HepG2 (cell line): ENCODE measurements around the gene SAPCD2. TPM values are rescaled to one million over a fixed set of nuclear protein-coding genes. Genes with fewer than 3 reads are reported as not detected.

ENCODE experiments used
- GTF2F1 ChIP-seq: fragments of 150-350 bp; IDR thresholded peaks from 2 replicates; pipeline ENCODE4 v1.6.1; 2014; ENCODE audit warnings: low read length
- HIVEP1 ChIP-seq: sonication (generic); formaldehyde crosslinking; IDR thresholded peaks from 2 replicates; pipeline ENCODE4 v1.4.0; 2020; ENCODE audit warnings: mild to moderate bottlenecking, missing genetic modification reagents
- KDM6A ChIP-seq: IDR thresholded peaks from 2 replicates; pipeline ENCODE4 v1.6.1; 2016; ENCODE audit warnings: low read depth
- MIER3 ChIP-seq: IDR thresholded peaks from 2 replicates; pipeline ENCODE4 v1.6.1; 2016; ENCODE audit warnings: missing compliant biosample characterization, borderline replicate concordance
- SP4 ChIP-seq: sonication (generic); formaldehyde crosslinking; IDR thresholded peaks from 2 replicates; pipeline ENCODE4 v1.8.1; 2023; ENCODE audit warnings: mild to moderate bottlenecking, missing genetic modification reagents
- SSRP1 ChIP-seq: IDR thresholded peaks from 2 replicates; pipeline ENCODE4 v1.6.1; 2016; ENCODE audit warnings: control low read depth
- ZBTB42 ChIP-seq: sonication (generic); formaldehyde crosslinking; IDR thresholded peaks from 2 replicates; pipeline ENCODE4 v1.5.0; 2020; ENCODE audit warnings: mild to moderate bottlenecking, missing genetic modification reagents
- ZNF12 ChIP-seq: sonication (generic); formaldehyde crosslinking; IDR thresholded peaks from 2 replicates; pipeline ENCODE4 v1.5.0; 2020; ENCODE audit warnings: missing genetic modification reagents
- ZNF501 ChIP-seq: sonication (generic); formaldehyde crosslinking; IDR thresholded peaks from 2 replicates; pipeline ENCODE4 v1.5.1; 2020; ENCODE audit warnings: mild to moderate bottlenecking, moderate library complexity, missing genetic modification reagents
- ZNF607 ChIP-seq: sonication (generic); formaldehyde crosslinking; IDR thresholded peaks from 2 replicates; pipeline ENCODE4 v1.5.1; 2020; ENCODE audit warnings: missing genetic modification reagents, mild to moderate bottlenecking, borderline replicate concordance
- ZSCAN29 ChIP-seq: sonication (generic); formaldehyde crosslinking; conservative IDR thresholded peaks from 2 replicates; pipeline ENCODE4 v1.4.0; 2020; ENCODE audit warnings: mild to moderate bottlenecking, missing genetic modification reagents
- polyA plus RNA-seq, 8 experiments: library from polyadenylated mRNA; depleted of rRNA in 3 of 8; stranded (reverse) in 7 of 8; unstranded in 1 of 8; fragments of >200 nt; fragmentation: Illumina TruSeq in 4 of 8; extraction: Trizol in 4 of 8; gene quantifications; 2 replicates each; pipeline versions ENCODE4 v1.2.1 to v1.2.3, GENCODE V29; 2011 to 2016; ENCODE audit warnings: low read depth in 4 of 8, missing spikeins in 1 of 8, mixed read lengths in 1 of 8; ENCODE audit not compliant: insufficient read depth in 1 of 8
- total RNA-seq, 5 experiments: library from RNA; depleted of rRNA; stranded (reverse); fragments of >200 nt; fragmentation: Illumina TruSeq; extraction: Trizol; gene quantifications; 2 replicates each; pipeline ENCODE4 v1.2.3, GENCODE V29; 2016; ENCODE audit warnings: low read depth in 1 of 5
- TF ChIP-seq, protein P1 (sequence below): sonication (generic); formaldehyde crosslinking; IDR thresholded peaks from 2 replicates; pipeline ENCODE4 v1.4.0; 2020; ENCODE audit warnings: low read depth, missing genetic modification reagents
- TF ChIP-seq, protein P2 (sequence below): sonication (generic); formaldehyde crosslinking; IDR thresholded peaks from 2 replicates; pipeline ENCODE4 v1.4.0; 2020; ENCODE audit warnings: missing genetic modification reagents, low read depth, mild to moderate bottlenecking, borderline replicate concordance
- TF ChIP-seq, protein P3 (sequence below): IDR thresholded peaks from 2 replicates; pipeline ENCODE4 v1.6.1; 2016
- TF ChIP-seq, protein P4 (sequence below): sonication (generic); formaldehyde crosslinking; IDR thresholded peaks from 2 replicates; pipeline ENCODE4 v1.5.0; 2020; ENCODE audit warnings: missing genetic modification reagents, mild to moderate bottlenecking, borderline replicate concordance
- TF ChIP-seq, protein P5 (sequence below): sonication (generic); formaldehyde crosslinking; IDR thresholded peaks from 2 replicates; pipeline ENCODE4 v1.4.0; 2020; ENCODE audit warnings: mild to moderate bottlenecking, low read depth, missing genetic modification reagents
- TF ChIP-seq, protein P6 (sequence below): sonication (generic); formaldehyde crosslinking; IDR thresholded peaks from 2 replicates; pipeline ENCODE4 v1.8.1; 2023; ENCODE audit warnings: mild to moderate bottlenecking, missing genetic modification reagents
- TF ChIP-seq, protein P7 (sequence below): sonication (generic); formaldehyde crosslinking; IDR thresholded peaks from 2 replicates; pipeline ENCODE4 v1.4.0; 2020; ENCODE audit warnings: missing genetic modification reagents

The SAPCD2 gene
- total and polyA plus RNA-seq, 2 of the 13 experiments (the other 11 are each of a cell fraction or from before 2014, with no cell fraction given), result 21.9 to 42.8 TPM

DNA sequence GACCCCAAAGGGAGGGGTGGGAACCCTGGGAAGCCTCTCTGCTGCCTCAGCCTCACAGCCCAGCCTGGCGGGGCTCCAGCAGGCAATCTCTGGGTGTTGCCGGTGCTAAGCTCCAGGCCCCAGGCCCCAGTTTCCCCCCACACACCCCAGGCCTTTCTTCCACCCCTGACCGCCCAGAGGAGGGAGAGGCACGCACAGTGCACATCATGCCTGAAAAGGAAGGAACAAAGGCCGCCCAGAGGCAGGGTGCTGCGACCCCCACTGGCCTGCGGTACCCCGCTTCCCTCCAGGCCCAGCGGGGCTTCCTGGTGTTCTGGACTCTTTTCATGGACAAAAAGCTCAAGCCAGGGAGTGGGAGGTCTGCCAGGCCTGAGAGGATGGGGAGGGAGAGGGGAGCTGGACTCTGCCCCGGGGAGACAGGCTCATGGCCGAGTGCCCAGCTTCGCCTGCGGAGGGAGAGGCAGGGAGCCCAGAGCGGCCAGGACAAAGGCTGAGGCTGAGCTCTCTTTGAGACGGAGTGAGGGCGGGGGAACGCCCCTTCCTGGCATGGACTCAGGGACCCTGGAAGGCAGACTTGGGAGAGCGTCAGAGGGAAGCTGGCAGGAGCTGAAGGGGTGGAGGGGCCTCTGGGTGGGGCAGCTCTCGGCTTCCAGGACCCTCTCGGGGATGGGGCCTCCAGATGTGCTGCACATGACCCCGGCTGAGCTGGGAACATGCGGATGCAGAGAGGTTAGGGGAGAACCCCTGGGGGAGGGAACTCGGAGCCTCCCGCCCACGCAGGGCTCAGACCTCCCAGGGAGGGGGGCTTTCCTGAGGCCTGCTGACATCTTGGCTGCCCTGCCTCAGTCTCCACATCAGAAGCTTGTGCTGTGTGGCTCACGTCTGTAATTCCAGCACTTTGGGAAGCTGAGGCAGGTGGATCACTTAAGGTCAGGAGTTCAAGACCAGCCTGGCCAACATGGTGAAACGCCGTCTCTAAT, 14.7 kb downstream of the SAPCD2 start (continued):
- TF ChIP-seq, protein P1, sequence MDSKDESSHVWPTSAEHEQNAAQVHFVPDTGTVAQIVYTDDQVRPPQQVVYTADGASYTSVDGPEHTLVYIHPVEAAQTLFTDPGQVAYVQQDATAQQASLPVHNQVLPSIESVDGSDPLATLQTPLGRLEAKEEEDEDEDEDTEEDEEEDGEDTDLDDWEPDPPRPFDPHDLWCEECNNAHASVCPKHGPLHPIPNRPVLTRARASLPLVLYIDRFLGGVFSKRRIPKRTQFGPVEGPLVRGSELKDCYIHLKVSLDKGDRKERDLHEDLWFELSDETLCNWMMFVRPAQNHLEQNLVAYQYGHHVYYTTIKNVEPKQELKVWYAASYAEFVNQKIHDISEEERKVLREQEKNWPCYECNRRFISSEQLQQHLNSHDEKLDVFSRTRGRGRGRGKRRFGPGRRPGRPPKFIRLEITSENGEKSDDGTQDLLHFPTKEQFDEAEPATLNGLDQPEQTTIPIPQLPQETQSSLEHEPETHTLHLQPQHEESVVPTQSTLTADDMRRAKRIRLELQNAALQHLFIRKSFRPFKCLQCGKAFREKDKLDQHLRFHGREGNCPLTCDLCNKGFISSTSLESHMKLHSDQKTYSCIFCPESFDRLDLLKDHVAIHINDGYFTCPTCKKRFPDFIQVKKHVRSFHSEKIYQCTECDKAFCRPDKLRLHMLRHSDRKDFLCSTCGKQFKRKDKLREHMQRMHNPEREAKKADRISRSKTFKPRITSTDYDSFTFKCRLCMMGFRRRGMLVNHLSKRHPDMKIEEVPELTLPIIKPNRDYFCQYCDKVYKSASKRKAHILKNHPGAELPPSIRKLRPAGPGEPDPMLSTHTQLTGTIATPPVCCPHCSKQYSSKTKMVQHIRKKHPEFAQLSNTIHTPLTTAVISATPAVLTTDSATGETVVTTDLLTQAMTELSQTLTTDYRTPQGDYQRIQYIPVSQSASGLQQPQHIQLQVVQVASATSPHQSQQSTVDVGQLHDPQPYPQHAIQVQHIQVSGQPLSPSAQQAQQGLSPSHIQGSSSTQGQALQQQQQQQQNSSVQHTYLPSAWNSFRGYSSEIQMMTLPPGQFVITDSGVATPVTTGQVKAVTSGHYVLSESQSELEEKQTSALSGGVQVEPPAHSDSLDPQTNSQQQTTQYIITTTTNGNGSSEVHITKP (CRISPR knock-in tag), result no peak; the same call in 1 of the 2 replicates
- TF ChIP-seq, protein P2, sequence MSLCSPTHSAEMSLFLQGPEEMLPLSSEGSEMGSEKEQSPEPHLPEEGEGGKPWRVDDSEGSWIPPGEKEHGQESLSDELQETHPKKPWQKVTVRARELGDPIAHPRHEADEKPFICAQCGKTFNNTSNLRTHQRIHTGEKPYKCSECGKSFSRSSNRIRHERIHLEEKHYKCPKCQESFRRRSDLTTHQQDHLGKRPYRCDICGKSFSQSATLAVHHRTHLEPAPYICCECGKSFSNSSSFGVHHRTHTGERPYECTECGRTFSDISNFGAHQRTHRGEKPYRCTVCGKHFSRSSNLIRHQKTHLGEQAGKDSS (CRISPR knock-in tag), result no peak
- TF ChIP-seq ZNF501 (CRISPR knock-in tag), result peak; percentile 17; the same call in 1 of the 2 replicates
- TF ChIP-seq, protein P3, sequence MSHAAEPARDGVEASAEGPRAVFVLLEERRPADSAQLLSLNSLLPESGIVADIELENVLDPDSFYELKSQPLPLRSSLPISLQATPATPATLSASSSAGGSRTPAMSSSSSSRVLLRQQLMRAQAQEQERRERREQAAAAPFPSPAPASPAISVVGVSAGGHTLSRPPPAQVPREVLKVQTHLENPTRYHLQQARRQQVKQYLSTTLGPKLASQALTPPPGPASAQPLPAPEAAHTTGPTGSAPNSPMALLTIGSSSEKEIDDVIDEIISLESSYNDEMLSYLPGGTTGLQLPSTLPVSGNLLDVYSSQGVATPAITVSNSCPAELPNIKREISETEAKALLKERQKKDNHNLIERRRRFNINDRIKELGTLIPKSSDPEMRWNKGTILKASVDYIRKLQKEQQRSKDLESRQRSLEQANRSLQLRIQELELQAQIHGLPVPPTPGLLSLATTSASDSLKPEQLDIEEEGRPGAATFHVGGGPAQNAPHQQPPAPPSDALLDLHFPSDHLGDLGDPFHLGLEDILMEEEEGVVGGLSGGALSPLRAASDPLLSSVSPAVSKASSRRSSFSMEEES (CRISPR knock-in tag), result peak; percentile 56; the same call in 1 of the 2 replicates
- no peak; the same call in 1 of the 2 replicates for TF ChIP-seq ZNF607 (CRISPR knock-in tag)
- peak; percentile 69 for TF ChIP-seq KDM6A (CRISPR knock-in tag)
- TF ChIP-seq SSRP1 (CRISPR knock-in tag), result peak; percentile 52; the same call in 1 of the 2 replicates
- peak; percentile 35; the same call in 1 of the 2 replicates for TF ChIP-seq HIVEP1 (CRISPR knock-in tag)
- no peak for TF ChIP-seq MIER3 (CRISPR knock-in tag)
- no peak for TF ChIP-seq GTF2F1
- TF ChIP-seq, protein P4, sequence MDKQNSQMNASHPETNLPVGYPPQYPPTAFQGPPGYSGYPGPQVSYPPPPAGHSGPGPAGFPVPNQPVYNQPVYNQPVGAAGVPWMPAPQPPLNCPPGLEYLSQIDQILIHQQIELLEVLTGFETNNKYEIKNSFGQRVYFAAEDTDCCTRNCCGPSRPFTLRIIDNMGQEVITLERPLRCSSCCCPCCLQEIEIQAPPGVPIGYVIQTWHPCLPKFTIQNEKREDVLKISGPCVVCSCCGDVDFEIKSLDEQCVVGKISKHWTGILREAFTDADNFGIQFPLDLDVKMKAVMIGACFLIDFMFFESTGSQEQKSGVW (CRISPR knock-in tag), result no peak
- peak; percentile 34; the same call in 1 of the 2 replicates for TF ChIP-seq ZNF12 (CRISPR knock-in tag)
- no peak for TF ChIP-seq ZSCAN29
- TF ChIP-seq, protein P5, sequence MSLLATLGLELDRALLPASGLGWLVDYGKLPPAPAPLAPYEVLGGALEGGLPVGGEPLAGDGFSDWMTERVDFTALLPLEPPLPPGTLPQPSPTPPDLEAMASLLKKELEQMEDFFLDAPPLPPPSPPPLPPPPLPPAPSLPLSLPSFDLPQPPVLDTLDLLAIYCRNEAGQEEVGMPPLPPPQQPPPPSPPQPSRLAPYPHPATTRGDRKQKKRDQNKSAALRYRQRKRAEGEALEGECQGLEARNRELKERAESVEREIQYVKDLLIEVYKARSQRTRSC, result no peak
- TF ChIP-seq SP4, result peak; percentile 58
- TF ChIP-seq, protein P6, sequence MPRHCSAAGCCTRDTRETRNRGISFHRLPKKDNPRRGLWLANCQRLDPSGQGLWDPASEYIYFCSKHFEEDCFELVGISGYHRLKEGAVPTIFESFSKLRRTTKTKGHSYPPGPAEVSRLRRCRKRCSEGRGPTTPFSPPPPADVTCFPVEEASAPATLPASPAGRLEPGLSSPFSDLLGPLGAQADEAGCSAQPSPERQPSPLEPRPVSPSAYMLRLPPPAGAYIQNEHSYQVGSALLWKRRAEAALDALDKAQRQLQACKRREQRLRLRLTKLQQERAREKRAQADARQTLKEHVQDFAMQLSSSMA, result no peak
- peak; percentile 63; the same call in 1 of the 2 replicates for TF ChIP-seq ZBTB42
- TF ChIP-seq, protein P7, sequence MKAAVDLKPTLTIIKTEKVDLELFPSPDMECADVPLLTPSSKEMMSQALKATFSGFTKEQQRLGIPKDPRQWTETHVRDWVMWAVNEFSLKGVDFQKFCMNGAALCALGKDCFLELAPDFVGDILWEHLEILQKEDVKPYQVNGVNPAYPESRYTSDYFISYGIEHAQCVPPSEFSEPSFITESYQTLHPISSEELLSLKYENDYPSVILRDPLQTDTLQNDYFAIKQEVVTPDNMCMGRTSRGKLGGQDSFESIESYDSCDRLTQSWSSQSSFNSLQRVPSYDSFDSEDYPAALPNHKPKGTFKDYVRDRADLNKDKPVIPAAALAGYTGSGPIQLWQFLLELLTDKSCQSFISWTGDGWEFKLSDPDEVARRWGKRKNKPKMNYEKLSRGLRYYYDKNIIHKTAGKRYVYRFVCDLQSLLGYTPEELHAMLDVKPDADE, result no peak
